ENCODE results near the gene PPARD.
"Not testable (repeated sequence)": the region's sequence is repeated elsewhere in the genome, so short reads cannot be mapped to it uniquely, and the experiment has no call there.

PPARD gene

DNA sequence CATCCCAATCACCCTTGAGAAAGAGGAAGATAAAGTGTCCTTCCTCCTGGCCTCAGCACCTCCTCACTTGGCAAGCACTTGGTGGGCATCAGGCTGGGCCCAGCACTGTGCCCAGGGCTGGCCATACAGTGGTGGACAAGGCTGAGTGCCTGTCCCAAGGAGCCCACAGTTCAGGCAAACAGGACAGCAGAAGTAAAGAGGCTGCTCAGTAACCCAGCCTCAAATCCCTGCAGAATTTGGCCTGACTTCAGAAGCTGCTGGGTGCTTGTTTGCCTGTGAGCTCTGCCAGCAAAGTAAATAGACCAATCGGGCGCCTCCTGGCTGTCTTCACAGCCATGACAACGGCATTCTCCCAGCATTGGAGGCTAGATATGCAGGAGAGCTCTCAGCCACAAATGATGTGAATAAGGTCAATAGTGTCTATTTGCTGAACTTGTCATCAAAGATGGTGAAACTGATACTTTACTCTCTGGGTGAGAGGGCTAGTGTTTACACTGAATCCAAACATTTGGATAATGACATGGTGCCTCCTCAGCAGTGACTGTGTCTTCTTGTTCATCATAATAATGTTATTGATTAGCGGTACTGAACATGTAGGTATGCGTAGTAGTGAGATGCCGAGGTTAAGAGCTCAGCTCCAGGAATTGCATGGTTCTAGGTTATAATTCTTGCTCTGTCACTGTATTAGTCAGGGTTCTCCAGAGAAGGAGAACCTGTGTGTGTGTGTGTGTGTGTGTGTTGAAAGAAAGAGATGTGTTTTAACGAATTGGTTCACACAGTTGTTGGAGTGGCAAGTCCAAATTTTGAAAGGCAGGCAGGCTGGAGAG is 72.9 kb downstream of the PPARD start:
- peak; percentile 33 for DNase-seq

- no peak for DNase-seq
These were observed 75.8 kb downstream of the PPARD start for GRCh38 chr6:35417979-35418661.

GRCh38 chr6:35419417-35419816 is 77.1 kb downstream of the PPARD start:
- DNase-seq = peak; percentile 12

DNA sequence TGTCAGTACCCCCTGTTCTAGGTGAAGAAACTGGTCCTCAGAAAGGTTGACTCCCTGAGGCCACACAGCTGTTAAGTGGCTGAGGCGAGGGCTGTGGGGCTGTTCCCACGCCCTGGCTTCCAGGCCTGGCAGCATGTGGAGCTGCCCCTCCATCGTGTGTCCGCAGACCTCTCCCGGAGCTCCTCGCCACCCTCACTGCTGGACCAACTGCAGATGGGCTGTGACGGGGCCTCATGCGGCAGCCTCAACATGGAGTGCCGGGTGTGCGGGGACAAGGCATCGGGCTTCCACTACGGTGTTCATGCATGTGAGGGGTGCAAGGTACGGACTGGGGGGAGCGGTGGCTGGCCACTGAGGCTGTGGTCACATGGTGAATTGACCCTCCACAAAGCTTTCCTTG is 77.6 kb downstream of the PPARD start:
- DNase-seq = no peak

DNA sequence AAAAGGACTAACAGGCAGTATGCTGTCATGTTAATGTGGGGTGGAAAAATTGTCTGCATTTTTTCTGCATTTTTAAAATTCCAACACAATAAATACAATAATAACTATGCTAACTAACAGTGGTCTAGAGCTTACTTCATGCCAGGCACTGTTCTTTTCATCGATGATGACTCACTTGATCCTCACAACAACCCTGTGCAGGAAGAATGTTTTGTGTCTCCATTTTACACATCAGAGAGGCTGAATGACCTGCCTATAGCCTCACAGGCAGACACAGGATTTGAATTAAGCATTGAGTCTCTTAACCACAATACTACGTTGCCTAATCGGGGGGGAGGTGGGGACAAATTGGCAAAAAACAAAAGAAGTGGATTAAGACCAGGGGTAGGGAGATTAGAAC is 82.9 kb downstream of the PPARD start:
- no peak for DNase-seq

- DNase-seq = no peak
These were observed 83.7 kb downstream of the PPARD start for GRCh38 chr6:35426074-35426473.

DNA sequence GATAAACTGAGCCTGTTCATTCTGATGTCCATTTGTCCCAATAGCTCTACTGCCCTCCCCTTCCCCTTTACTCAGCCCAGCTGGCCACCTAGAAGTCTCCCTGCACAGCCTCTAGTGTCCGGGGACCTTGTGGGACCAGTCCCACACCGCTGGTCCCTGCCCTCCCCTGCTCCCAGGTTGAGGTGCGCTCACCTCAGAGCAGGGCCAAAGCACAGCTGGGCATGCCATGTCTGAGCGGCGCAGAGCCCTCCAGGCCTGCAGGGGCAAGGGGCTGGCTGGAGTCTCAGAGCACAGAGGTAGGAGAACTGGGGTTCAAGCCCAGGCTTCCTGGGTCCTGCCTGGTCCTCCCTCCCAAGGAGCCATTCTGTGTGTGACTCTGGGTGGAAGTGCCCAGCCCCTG is 85.1 kb downstream of the PPARD start:
- no peak for DNase-seq

DNA sequence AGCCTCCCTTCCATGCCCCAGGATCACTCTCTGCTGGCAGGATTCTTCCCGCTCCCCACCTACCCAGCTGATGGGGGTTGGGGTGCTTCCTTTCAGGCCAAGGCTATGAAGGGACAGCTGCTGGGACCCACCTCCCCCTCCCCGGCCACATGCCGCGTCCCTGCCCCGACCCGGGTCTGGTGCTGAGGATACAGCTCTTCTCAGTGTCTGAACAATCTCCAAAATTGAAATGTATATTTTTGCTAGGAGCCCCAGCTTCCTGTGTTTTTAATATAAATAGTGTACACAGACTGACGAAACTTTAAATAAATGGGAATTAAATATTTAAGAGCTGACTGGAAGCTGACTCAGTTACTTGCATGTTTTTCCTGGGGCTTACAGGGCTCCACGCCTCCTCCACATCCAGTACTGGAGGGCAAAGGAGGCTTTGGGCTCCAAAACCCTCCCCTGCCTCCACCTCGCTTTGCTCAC is 85.5 kb downstream of the PPARD start:
- DNase-seq = no peak

DNA sequence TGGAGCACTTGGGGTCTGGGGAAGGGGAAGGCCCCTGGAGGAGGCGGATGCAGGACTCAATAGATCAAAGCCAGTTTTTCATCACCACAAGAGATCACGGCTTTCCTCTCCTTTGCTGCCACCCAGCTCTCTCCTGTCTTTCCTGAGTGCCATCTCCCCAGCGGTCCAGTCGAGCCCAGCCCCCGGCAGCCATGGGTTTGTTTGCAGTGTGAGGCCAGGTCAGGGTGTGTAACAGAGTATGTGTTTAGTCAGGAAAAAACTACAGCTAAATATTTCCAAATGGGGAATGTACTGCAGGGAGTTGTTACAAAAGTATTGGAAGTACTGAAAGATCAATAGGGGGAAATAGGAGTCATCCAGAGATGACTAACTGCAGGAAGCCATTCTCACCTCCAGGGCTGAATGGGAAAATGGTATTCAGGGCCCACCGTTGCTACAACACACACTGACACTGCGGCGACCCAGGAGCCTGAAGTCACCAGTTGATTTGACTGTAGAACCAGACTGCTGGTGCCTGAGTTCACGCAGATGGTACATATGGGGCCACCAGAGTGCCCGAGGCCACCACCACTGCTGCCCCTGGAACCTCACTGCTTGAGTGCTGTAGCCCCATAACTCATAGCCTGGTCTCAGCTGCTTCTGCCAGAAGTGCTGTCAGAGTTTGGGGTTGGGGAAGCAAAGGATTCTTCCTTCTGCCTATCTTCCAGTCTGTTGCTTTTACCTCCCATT is 86.2 kb downstream of the PPARD start:
- DNase-seq = no peak

DNA sequence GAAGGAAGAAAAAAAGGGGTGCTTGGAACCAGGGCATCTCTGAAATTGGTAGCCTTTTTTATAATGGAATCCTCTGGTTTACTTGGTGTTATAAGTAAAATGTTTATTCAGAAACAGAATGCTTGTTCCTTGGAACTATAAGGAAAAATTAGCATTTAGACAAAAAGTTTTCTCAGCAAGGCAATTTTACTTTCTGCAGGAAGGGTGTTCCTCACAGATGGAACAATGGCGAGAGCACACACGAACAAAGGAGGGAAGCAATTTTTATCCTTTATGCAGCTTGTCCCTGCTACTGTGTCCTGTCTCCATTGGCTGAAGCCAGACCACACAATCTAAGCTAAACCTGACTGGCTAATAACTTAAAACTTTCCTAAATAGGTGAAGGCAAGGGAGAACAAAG is 87.1 kb downstream of the PPARD start:
- no peak for DNase-seq

GRCh38 chr6:35432291-35432690 is 89.9 kb downstream of the PPARD start:
- no peak for DNase-seq

DNA sequence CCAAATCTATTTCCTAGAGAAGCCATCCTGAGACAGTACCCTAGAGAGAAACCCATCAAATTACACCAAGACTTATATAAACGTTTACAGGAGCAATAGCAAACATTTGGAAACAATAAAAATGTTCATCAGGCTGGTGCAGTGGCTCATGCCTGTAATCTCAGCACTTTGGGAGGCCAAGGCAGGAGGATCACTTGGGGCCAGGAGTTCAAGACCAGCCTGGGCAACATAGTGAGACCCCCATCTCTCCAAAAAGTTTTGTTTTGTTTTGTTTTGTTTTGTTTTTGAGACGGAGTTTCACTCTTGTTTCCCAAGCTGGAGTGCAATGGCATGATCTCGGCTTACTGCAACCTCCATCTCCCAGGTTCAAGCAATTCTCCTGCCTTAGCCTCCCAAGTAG is 90.3 kb downstream of the PPARD start:
- DNase-seq = not testable (repeated sequence)

- DNase-seq = no peak
These were observed 92.9 kb downstream of the PPARD start for GRCh38 chr6:35435074-35435837.

DNA sequence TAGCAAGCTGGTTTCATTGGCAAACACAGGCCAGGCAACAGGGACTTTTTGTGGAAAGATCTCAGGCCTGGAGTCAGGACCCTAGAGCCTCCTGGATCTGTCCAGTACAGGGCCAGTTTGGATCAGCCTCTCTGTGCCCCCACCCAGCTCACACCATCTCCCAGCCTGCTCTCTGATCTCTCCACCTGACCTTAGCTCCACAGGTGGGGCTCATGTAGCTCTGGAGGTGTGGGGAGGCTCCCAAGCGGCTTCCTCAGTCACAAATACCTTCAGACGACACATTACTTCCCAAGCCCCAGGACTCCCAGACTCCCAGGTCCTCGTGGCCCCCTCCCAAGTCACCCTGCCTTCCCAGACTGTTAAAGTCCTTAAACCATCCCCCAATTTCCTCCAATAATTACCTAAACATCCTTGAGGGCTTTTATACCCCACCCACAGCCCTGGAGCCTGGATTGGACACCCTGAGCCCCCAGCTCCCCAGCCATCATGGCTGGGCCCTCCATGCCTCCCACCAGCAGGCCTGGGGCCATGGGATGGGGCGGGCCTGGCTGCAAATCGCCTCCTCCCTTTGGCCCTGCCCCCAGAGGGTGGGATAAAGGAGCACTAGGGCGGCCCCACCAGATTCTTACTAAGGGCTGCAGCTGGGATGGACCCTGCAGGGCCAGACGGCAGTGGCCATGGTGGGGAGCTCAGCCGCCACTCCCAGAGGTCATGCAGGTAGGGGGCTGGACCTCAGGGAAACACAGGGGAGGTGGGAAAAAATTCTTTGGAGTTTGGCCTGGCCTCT is 93.9 kb downstream of the PPARD start:
- no peak for DNase-seq

DNA sequence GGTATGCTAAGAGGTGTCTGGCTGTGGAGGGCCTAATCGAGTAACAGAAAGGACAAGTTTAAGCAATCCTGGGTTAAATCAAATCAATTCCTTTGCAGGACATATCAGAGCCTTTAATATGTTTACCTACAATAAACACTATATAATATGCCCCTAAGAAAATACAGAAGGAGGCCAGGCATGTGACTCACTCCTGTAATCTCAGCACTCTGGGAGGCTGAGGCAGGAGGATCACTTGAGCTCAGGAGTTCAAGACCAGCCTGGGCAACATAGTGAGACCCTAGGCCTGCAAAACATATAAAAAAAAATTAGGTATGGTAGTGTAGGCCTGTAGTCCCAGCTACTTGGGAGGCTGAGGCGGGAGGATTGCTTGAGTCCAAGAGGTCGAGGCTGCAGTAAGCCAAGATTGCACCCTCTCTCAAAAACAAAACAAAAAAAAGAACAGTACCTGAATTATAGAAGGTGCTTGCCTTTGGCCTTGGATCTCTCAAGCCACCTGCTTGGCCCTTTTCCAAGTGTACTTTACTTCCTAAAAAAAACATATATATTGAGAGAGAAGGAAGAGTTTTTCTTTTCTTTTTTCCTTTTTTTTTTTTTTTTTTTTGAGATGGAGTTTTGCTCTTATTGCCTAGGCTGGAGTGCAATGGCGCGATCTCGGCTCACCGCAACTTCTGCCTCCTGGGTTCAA is 96.2 kb downstream of the PPARD start:
- DNase-seq = not testable (repeated sequence)

DNA sequence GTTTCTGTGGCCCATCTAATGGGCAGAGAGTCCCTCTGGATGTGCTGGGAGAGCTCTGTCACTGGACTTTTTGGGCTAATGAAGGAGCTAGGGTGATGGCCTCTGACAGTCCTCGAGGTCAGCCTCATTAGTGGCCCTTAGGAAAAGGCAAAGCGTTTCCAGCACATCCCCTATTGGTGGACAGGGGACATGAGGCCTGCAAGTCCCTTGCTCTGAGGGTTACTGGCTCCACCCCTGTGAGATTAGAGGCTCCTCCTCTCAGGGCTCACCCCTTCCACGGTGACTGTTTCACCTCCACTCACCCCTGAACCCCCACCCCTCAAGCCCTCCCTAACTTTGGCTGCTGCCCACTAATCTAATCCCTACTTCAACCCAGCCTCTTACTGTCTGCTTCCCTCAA is 97.0 kb downstream of the PPARD start:
- no peak for DNase-seq

GRCh38 chr6:35441205-35441604 is 98.8 kb downstream of the PPARD start:
- no peak for DNase-seq

GRCh38 chr6:35441642-35442041 is 99.3 kb downstream of the PPARD start:
- no peak for DNase-seq

- no peak for DNase-seq
These were observed 100.3 kb downstream of the PPARD start for GRCh38 chr6:35442693-35443092.

DNA sequence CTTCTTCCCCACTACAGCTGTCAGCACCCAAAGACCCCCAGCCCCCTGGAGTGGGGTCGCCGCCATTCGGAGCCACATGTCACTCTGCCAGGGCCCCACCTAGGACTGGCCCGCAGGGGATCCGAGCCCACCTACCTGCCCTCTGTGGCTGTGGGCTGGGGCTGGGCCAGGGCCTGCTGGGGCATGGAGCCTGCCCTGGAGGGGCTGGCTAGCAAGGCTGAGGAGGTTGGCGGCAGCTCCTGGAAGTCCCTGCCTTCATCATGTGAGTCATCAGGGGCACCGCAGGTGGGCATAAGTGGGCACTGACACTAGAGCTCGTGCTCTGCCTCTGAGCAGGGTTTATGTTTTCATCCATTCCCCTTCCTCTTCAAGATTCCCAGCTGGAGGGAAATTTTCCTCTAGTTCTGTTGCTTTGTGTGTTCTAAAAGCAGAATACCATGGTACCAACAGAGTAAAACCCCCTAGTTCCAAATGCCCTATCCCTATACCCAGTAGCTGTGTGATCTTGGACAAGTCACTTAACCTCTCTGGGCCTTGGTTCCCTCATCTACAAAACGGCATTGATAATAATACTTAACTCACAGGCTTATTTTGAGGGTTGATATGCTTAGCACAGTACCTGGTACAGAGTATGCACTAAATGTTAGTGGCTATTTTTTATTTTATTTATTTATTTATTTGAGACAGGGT is 101.1 kb downstream of the PPARD start:
- no peak for DNase-seq

- no peak for DNase-seq
These were observed 103.3 kb downstream of the PPARD start for GRCh38 chr6:35445691-35446090.

Measured in hematopoietic multipotent progenitor cell treated with erythropoietin and hydrocortisone succinate and interleukin-3 and kit ligand, for 8 days (in vitro differentiated cells).